Upper lobe of right lung (tissue), 1 donor: ENCODE measurements around the gene ZXDC. TPM values are rescaled to one million over a fixed set of nuclear protein-coding genes. Genes with fewer than 3 reads are reported as not detected.

Source experiments
- ATAC-seq: fragments of 200-7000 bp; cut with Tn5 transposase; one replicate; pipeline ENCODE4 v1.9.1; 2020; ENCODE audit warnings: mild to moderate bottlenecking, moderate library complexity
- DNase-seq: peaks from one replicate; pipeline ENCODE4 v3.0.0-alpha.2; 2020
- H3K27ac ChIP-seq: fragments of 200-600 bp; one replicate; pipeline ENCODE4 v1.8.0; 2022
- H3K27me3 ChIP-seq: fragments of 200-600 bp; one replicate; pipeline ENCODE4 v1.8.0; 2022; ENCODE audit warnings: mild to moderate bottlenecking
- H3K36me3 ChIP-seq: fragments of 200-600 bp; one replicate; pipeline ENCODE4 v1.8.0; 2022
- H3K4me1 ChIP-seq: fragments of 200-600 bp; one replicate; pipeline ENCODE4 v1.8.0; 2022
- H3K4me3 ChIP-seq: fragments of 200-600 bp; one replicate; pipeline ENCODE4 v1.8.0; 2022; ENCODE audit warnings: mild to moderate bottlenecking
- H3K9me3 ChIP-seq: fragments of 200-600 bp; one replicate; pipeline ENCODE4 v1.8.0; 2022
- intact Hi-C: fragments of 100-400 bp; cut with DNase I; formaldehyde crosslinking; loops from one replicate; pipeline ENCODE4 v1.11.0; 2022
- total RNA-seq: library from RNA; stranded (reverse); fragmentation: NEBNext Ultra II Directional; extraction: Animal tissue kit (Norgen Biotek cat#: 25700); gene quantifications from one replicate; pipeline ENCODE4 v1.2.1, GENCODE V29; 2021
- TF ChIP-seq, protein P1 (sequence below): fragments of 200-600 bp; IDR thresholded peaks from one replicate; pipeline ENCODE4 v1.8.0; 2022; ENCODE audit warnings: antibody characterized with exemption
- donor health status: DM: no; HTN: yes; CAD: no; lungs with severe emphysema.

ZXDC gene
- total RNA-seq, 1 donor from 2014 or later: 40.3 TPM

DNA sequence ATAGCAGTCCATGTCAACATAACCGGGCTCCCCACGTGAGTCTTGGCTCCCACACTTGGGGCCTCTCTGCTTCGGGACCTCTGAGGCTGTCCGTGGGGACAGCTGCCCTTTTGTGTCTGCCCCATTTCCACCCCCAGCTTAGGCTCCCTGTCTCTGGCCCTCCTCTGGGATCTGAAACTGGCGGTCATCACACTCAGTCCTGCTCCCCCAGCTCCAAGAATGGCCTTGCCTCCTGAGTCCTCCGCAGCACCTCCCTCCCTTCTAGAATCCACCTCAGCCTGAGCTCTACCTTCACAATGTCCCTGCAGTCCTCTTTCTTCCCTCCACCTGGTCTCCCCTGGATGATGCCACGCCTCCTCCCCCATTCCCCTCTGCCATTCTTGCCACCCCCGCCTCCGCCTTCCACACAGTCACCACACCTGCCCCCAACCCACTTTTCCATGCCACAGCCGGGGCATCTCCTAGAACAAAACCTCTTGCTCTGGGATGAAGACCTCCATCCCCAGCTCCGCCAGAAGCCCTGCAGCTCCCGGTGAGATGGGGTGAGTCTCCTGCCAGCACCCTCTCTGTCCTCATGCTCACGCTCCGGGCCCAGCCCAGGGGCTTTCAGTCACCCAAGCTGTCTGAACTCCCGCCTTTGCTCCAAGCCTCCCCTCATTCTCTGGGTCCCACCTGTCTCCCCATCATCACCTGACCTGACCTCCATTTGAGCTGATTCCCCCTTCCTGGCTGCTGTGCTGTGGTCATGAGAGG, 7.0 kb upstream of the ZXDC start:
- no peaks in the 10 kb centered on the region for H3K36me3 ChIP-seq
- H3K9me3 ChIP-seq: no peaks in the 10 kb centered on the region
- TF ChIP-seq, protein P1, sequence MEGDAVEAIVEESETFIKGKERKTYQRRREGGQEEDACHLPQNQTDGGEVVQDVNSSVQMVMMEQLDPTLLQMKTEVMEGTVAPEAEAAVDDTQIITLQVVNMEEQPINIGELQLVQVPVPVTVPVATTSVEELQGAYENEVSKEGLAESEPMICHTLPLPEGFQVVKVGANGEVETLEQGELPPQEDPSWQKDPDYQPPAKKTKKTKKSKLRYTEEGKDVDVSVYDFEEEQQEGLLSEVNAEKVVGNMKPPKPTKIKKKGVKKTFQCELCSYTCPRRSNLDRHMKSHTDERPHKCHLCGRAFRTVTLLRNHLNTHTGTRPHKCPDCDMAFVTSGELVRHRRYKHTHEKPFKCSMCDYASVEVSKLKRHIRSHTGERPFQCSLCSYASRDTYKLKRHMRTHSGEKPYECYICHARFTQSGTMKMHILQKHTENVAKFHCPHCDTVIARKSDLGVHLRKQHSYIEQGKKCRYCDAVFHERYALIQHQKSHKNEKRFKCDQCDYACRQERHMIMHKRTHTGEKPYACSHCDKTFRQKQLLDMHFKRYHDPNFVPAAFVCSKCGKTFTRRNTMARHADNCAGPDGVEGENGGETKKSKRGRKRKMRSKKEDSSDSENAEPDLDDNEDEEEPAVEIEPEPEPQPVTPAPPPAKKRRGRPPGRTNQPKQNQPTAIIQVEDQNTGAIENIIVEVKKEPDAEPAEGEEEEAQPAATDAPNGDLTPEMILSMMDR: no peak
- ATAC-seq (no peak), DNase-seq (no peak)
- H3K27ac ChIP-seq: no peak overlapping the region
- H3K4me1 ChIP-seq: no peaks in the 10 kb centered on the region
- no peaks in the 10 kb centered on the region for H3K27me3 ChIP-seq
- intact Hi-C loops: no loop called here
- no peak overlapping the region for H3K4me3 ChIP-seq

DNA sequence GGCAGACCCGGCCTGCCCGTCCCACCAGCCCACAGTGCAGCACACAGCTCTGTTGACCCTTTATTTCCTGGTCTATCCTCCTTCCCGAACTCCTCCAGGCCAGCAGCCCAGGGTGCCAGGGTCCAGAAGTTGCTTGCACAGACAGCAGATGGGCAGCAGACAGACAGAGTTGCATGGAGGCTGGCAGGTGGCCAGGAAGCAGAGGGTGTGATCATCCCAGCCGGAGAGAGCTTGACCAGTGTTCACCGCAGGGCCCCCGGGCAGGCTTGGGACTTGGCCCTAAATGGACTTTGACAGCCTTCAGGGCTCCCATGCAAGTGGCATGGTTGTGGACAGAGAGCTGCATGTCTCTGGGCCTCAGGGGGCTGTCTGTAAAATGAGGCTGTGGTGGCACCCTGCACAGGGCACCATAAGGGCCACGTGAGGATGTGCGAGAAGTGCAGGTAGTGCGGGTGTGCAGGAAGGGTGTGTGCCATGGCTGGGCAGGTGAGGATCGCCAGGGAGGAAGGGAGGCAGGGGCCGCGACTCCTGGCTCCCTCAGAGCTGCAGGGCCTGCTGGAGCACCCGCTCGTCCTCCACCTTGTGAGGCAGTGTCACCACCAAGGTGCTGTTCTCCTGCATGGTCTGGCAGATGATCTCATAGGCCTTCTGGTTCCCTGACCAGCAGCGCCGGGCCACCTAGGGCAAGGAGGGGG, 6.3 kb upstream of the ZXDC start:
- Histone ChIP-seq H3K27ac (no peak overlapping the region), H3K4me3 (no peak overlapping the region), H3K36me3 (no peaks in the 10 kb centered on the region), H3K9me3 (no peaks in the 10 kb centered on the region), H3K4me1 (no peaks in the 10 kb centered on the region), H3K27me3 (no peaks in the 10 kb centered on the region)
- DNase-seq (no peak), ATAC-seq (no peak)
- intact Hi-C loops: no loop called here
- TF ChIP-seq, protein P1: no peak

DNA sequence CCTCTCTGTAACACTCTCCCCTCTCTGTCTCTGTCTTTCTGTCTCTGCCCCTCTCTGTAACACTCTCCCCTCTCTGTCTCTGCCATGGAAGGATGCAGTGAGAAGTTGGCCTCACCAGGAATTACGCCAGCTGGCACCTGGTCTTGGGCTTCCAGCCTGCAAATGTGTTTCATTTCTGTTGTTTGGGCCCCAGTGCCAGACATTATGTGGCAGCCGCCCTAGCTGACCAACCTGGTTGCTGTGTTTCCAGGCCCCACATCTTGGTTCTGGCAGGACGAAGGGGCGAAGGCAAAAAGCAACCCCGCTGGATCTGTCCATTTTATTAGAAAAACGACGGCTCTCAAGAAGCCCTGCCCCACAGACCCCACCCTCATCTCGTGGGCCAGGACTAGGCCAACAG, 5.2 kb upstream of the ZXDC start:
- Histone ChIP-seq H3K27ac (no peak overlapping the region), H3K9me3 (no peaks in the 10 kb centered on the region), H3K27me3 (no peaks in the 10 kb centered on the region), H3K4me1 (peaks cover 4% of the 10 kb centered on the region), H3K36me3 (no peaks in the 10 kb centered on the region), H3K4me3 (no peak overlapping the region)
- TF ChIP-seq, protein P1: no peak
- intact Hi-C loops: no loop called here
- no peak for ATAC-seq
- no peak for DNase-seq

DNA sequence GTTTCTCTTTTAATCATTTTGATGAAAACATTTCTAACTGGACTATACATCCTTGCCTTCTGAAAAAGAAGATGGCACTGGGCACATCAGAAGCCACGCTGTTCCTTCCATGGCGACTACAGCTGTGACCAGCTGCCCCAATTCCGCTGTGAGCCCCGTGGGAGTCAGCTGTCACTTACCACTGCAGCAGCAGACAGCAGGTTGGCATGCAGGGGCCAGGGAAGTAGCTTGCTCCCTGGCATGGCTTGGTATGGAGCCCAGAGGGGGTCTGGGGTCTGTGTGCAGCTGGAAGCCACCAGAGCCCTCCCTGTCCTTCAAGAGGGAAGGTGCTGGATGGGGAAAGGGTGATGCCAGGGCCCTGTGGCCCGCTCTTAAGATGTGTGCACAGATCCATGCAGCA, 4.5 kb upstream of the ZXDC start:
- Histone ChIP-seq H3K4me1 (peaks cover 4% of the 10 kb centered on the region), H3K9me3 (no peaks in the 10 kb centered on the region), H3K36me3 (no peaks in the 10 kb centered on the region), H3K4me3 (no peak overlapping the region), H3K27me3 (no peaks in the 10 kb centered on the region), H3K27ac (no peak overlapping the region)
- DNase-seq (no peak), ATAC-seq (no peak)
- TF ChIP-seq, protein P1: no peak
- intact Hi-C loops: no loop called here

DNA sequence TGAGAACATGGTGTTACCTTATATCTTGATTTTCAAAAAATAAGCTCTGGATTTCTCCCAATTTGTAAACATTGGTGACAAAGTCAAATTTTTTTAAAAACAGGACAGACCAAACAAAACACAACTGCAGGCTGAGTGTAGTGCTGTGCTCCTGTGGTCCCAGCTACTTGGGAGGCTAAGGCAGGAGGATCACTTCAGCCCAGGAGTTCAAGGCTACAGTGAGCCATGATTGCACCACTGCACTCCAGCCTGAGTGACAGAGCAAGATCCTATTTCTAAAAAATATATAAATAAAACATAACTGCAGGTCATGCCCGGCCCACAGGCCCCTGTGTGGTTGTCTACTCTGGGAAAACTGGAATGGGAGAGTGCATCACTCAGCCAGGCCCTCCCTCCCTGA, 4.0 kb upstream of the ZXDC start:
- no peaks in the 10 kb centered on the region for H3K36me3 ChIP-seq
- TF ChIP-seq, protein P1: no peak
- H3K9me3 ChIP-seq: no peaks in the 10 kb centered on the region
- H3K4me1 ChIP-seq: peaks cover 7% of the 10 kb centered on the region
- no peak overlapping the region for H3K27ac ChIP-seq
- intact Hi-C loops: no loop called here
- ATAC-seq (no peak), DNase-seq (no peak)
- no peak overlapping the region for H3K4me3 ChIP-seq
- H3K27me3 ChIP-seq: no peaks in the 10 kb centered on the region
